WTC11 (cell line): ENCODE data around the gene NTRK3. TPM values are rescaled to one million over a fixed set of nuclear protein-coding genes. Genes with fewer than 3 reads are reported as not detected.

ENCODE experiments used
- ATAC-seq: fragments of 200-7000 bp; cut with Tn5 transposase; 2 replicates; pipeline ENCODE4 v1.10.0; 2021; ENCODE audit warnings: mild to moderate bottlenecking, moderate library complexity
- CTCF ChIA-PET: fragments of 300-600 bp; sonication (Branson Sonifier 250); formaldehyde crosslinking; loops from one replicate; lab custom pipeline; 2021; ENCODE audit warnings: antibody characterized with exemption; lab: Charles Lee
- POLR2A ChIA-PET: fragments of 350-600 bp; sonication (Branson Sonifier 250); formaldehyde crosslinking; loops from one replicate; lab custom pipeline; 2021; ENCODE audit warnings: antibody characterized with exemption; lab: Charles Lee
- DNase-seq: peaks from one replicate; pipeline ENCODE4 v3.0.0; 2021; ENCODE audit warnings: low spot score
- H3K27ac Mint-ChIP-seq: 2 replicates; pipeline ENCODE4 v1.8.0; 2021; ENCODE audit warnings: mixed read lengths
- H3K27me3 Mint-ChIP-seq: 2 replicates; pipeline ENCODE4 v1.8.0; 2021; ENCODE audit warnings: low read depth, mild to moderate bottlenecking, moderate library complexity, mixed read lengths
- H3K36me3 Mint-ChIP-seq: 2 replicates; pipeline ENCODE4 v1.8.0; 2021; ENCODE audit warnings: mixed read lengths
- H3K4me1 Mint-ChIP-seq: 2 replicates; pipeline ENCODE4 v1.8.0; 2022; ENCODE audit warnings: mixed read lengths
- H3K4me3 Mint-ChIP-seq: 2 replicates; pipeline ENCODE4 v1.8.0; 2021; ENCODE audit warnings: mild to moderate bottlenecking, moderate library complexity, mixed read lengths
- H3K9me3 Mint-ChIP-seq: 2 replicates; pipeline ENCODE4 v1.8.0; 2021; ENCODE audit warnings: mixed read lengths
- FOXK1 ChIP-seq: sonication (generic); formaldehyde crosslinking; IDR thresholded peaks from 2 replicates; pipeline ENCODE4 v1.8.0; 2022; ENCODE audit warnings: mild to moderate bottlenecking, moderate library complexity, missing genetic modification reagents
- FOXP1 ChIP-seq: sonication (generic); formaldehyde crosslinking; IDR thresholded peaks from 2 replicates; pipeline ENCODE4 v1.8.0; 2022; ENCODE audit warnings: missing genetic modification reagents, mild to moderate bottlenecking, moderate library complexity, borderline replicate concordance
- FOXP4 ChIP-seq: sonication (generic); formaldehyde crosslinking; IDR thresholded peaks from 2 replicates; pipeline ENCODE4 v1.8.0; 2022; ENCODE audit warnings: mild to moderate bottlenecking, missing genetic modification reagents
- HMGXB4 ChIP-seq: sonication (generic); formaldehyde crosslinking; IDR thresholded peaks from 2 replicates; pipeline ENCODE4 v1.8.1; 2023; ENCODE audit warnings: mild to moderate bottlenecking, moderate library complexity, missing genetic modification reagents
- IRF1 ChIP-seq: sonication (generic); formaldehyde crosslinking; IDR thresholded peaks from 2 replicates; pipeline ENCODE4 v1.8.0; 2023; ENCODE audit warnings: missing genetic modification reagents
- JAZF1 ChIP-seq: fragments of 250-450 bp; sonication (Bioruptor Pico); IDR thresholded peaks from 2 replicates; pipeline ENCODE4 v1.9.0; 2021; ENCODE audit warnings: moderate library complexity, mild to moderate bottlenecking, inconsistent platforms
- NFE2L1 ChIP-seq: sonication (generic); formaldehyde crosslinking; IDR thresholded peaks from 2 replicates; pipeline ENCODE4 v1.8.1; 2023; ENCODE audit warnings: missing genetic modification reagents
- NFYB ChIP-seq: sonication (generic); formaldehyde crosslinking; conservative IDR thresholded peaks from 2 replicates; pipeline ENCODE4 v1.8.0; 2022; ENCODE audit warnings: low read depth, missing genetic modification reagents
- NR1H2 ChIP-seq: sonication (generic); formaldehyde crosslinking; IDR thresholded peaks from 2 replicates; pipeline ENCODE4 v1.9.0; 2021; ENCODE audit warnings: mild to moderate bottlenecking, moderate library complexity, missing genetic modification reagents
- TP53 ChIP-seq: sonication (generic); formaldehyde crosslinking; IDR thresholded peaks from 2 replicates; pipeline ENCODE4 v1.8.1; 2023; ENCODE audit warnings: mild to moderate bottlenecking, missing genetic modification reagents
- ZMAT4 ChIP-seq: fragments of 250-450 bp; sonication (Bioruptor Pico); IDR thresholded peaks from 2 replicates; pipeline ENCODE4 v1.9.0; 2021; ENCODE audit warnings: mild to moderate bottlenecking
- ZNF138 ChIP-seq: sonication (generic); formaldehyde crosslinking; conservative IDR thresholded peaks from 2 replicates; pipeline ENCODE4 v1.8.1; 2022; ENCODE audit warnings: mild to moderate bottlenecking, moderate library complexity, missing genetic modification reagents
- ZNF317 ChIP-seq: sonication (generic); formaldehyde crosslinking; IDR thresholded peaks from 2 replicates; pipeline ENCODE4 v1.8.1; 2023; ENCODE audit warnings: low read depth, mild to moderate bottlenecking, moderate library complexity, missing genetic modification reagents, borderline replicate concordance
- ZNF416 ChIP-seq: fragments of 250-450 bp; sonication (Bioruptor Pico); IDR thresholded peaks from 2 replicates; pipeline ENCODE4 v1.9.0; 2021; ENCODE audit warnings: mild to moderate bottlenecking, inconsistent platforms
- ZNF671 ChIP-seq: fragments of 250-450 bp; sonication (Bioruptor Pico); IDR thresholded peaks from 2 replicates; pipeline ENCODE4 v1.8.0; 2021; ENCODE audit warnings: mild to moderate bottlenecking
- total RNA-seq: library from RNA; stranded (reverse); gene quantifications from 3 replicates; pipeline ENCODE4 v1.2.3, GENCODE V29; 2021
- TF ChIP-seq, protein P1 (sequence below): sonication (generic); formaldehyde crosslinking; IDR thresholded peaks from 2 replicates; pipeline ENCODE4 v1.8.1; 2023; ENCODE audit warnings: mild to moderate bottlenecking, missing genetic modification reagents, borderline replicate concordance
- TF ChIP-seq, protein P2 (sequence below): sonication (generic); formaldehyde crosslinking; IDR thresholded peaks from 2 replicates; pipeline ENCODE4 v1.8.1; 2022; ENCODE audit warnings: mild to moderate bottlenecking, missing genetic modification reagents, moderate library complexity, borderline replicate concordance
- TF ChIP-seq, protein P3 (sequence below): sonication (generic); formaldehyde crosslinking; IDR thresholded peaks from 2 replicates; pipeline ENCODE4 v1.8.0; 2022; ENCODE audit warnings: missing genetic modification reagents

The NTRK3 gene
- total RNA-seq, 1 experiment from 2014 or later, result 12.3 TPM

GRCh38 chr15:88209111-88209510 is 47.4 kb downstream of the NTRK3 start:
- Mint-ChIP-seq H3K9me3 (no peaks in the 10 kb centered on the region), H3K27me3 (no peaks in the 10 kb centered on the region), H3K4me1 (peaks cover 12% of the 10 kb centered on the region), H3K27ac (no peak overlapping the region), H3K36me3 (no peaks in the 10 kb centered on the region), H3K4me3 (no peak overlapping the region)
- ATAC-seq (no peak), DNase-seq (no peak)
- ChIA-PET POLR2A (no interaction called here), CTCF (interaction anchor here (1.7 kb wide), 1 partner anchor 9 kb away, joined by 5 read pairs; no protein-coding TSS in a partner anchor)
- TF ChIP-seq, protein P1, sequence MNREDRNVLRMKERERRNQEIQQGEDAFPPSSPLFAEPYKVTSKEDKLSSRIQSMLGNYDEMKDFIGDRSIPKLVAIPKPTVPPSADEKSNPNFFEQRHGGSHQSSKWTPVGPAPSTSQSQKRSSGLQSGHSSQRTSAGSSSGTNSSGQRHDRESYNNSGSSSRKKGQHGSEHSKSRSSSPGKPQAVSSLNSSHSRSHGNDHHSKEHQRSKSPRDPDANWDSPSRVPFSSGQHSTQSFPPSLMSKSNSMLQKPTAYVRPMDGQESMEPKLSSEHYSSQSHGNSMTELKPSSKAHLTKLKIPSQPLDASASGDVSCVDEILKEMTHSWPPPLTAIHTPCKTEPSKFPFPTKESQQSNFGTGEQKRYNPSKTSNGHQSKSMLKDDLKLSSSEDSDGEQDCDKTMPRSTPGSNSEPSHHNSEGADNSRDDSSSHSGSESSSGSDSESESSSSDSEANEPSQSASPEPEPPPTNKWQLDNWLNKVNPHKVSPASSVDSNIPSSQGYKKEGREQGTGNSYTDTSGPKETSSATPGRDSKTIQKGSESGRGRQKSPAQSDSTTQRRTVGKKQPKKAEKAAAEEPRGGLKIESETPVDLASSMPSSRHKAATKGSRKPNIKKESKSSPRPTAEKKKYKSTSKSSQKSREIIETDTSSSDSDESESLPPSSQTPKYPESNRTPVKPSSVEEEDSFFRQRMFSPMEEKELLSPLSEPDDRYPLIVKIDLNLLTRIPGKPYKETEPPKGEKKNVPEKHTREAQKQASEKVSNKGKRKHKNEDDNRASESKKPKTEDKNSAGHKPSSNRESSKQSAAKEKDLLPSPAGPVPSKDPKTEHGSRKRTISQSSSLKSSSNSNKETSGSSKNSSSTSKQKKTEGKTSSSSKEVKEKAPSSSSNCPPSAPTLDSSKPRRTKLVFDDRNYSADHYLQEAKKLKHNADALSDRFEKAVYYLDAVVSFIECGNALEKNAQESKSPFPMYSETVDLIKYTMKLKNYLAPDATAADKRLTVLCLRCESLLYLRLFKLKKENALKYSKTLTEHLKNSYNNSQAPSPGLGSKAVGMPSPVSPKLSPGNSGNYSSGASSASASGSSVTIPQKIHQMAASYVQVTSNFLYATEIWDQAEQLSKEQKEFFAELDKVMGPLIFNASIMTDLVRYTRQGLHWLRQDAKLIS, result no peak
- TF ChIP-seq JAZF1 (CRISPR knock-in tag) (no peak), ZNF671 (CRISPR knock-in tag) (no peak), ZNF416 (CRISPR knock-in tag) (no peak), TP53 (no peak), NFE2L1 (CRISPR knock-in tag) (no peak), FOXP1 (CRISPR knock-in tag) (no peak), ZMAT4 (CRISPR knock-in tag) (no peak), NFYB (no peak), ZNF317 (CRISPR knock-in tag) (no peak), FOXK1 (no peak), IRF1 (CRISPR knock-in tag) (no peak), HMGXB4 (CRISPR knock-in tag) (no peak), FOXP4 (CRISPR knock-in tag) (no peak), NR1H2 (CRISPR knock-in tag) (no peak), ZNF138 (CRISPR knock-in tag) (no peak)
- TF ChIP-seq, protein P2, sequence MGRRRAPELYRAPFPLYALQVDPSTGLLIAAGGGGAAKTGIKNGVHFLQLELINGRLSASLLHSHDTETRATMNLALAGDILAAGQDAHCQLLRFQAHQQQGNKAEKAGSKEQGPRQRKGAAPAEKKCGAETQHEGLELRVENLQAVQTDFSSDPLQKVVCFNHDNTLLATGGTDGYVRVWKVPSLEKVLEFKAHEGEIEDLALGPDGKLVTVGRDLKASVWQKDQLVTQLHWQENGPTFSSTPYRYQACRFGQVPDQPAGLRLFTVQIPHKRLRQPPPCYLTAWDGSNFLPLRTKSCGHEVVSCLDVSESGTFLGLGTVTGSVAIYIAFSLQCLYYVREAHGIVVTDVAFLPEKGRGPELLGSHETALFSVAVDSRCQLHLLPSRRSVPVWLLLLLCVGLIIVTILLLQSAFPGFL (CRISPR knock-in tag), result no peak
- TF ChIP-seq, protein P3, sequence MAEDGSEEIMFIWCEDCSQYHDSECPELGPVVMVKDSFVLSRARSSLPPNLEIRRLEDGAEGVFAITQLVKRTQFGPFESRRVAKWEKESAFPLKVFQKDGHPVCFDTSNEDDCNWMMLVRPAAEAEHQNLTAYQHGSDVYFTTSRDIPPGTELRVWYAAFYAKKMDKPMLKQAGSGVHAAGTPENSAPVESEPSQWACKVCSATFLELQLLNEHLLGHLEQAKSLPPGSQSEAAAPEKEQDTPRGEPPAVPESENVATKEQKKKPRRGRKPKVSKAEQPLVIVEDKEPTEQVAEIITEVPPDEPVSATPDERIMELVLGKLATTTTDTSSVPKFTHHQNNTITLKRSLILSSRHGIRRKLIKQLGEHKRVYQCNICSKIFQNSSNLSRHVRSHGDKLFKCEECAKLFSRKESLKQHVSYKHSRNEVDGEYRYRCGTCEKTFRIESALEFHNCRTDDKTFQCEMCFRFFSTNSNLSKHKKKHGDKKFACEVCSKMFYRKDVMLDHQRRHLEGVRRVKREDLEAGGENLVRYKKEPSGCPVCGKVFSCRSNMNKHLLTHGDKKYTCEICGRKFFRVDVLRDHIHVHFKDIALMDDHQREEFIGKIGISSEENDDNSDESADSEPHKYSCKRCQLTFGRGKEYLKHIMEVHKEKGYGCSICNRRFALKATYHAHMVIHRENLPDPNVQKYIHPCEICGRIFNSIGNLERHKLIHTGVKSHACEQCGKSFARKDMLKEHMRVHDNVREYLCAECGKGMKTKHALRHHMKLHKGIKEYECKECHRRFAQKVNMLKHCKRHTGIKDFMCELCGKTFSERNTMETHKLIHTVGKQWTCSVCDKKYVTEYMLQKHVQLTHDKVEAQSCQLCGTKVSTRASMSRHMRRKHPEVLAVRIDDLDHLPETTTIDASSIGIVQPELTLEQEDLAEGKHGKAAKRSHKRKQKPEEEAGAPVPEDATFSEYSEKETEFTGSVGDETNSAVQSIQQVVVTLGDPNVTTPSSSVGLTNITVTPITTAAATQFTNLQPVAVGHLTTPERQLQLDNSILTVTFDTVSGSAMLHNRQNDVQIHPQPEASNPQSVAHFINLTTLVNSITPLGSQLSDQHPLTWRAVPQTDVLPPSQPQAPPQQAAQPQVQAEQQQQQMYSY (CRISPR knock-in tag), result no peak
